Muscle layer of duodenum (tissue), 2 donors: ENCODE measurements around the gene ST6GALNAC3.

Experiments
- H3K27ac ChIP-seq: one replicate; pipeline ENCODE4 v1.7.0; 2013; ENCODE audit warnings: mild to moderate bottlenecking, low read length
- H3K27me3 ChIP-seq: one replicate; pipeline ENCODE4 v1.7.0; 2013; ENCODE audit warnings: low read depth, mild to moderate bottlenecking, control low read depth, low read length
- H3K36me3 ChIP-seq, 2 donors: one replicate each; pipeline ENCODE4 v1.7.0; 2013; ENCODE audit warnings: low read length in 2 of 2, control low read depth in 1 of 2, mild to moderate bottlenecking in 1 of 2; ENCODE audit not compliant: insufficient read depth in 2 of 2, control insufficient read depth in 1 of 2
- H3K4me1 ChIP-seq, 2 donors: one replicate each; pipeline ENCODE4 v1.7.0; 2013; ENCODE audit warnings: low read length in 2 of 2, mild to moderate bottlenecking in 2 of 2, control low read depth in 1 of 2, moderate library complexity in 1 of 2; ENCODE audit not compliant: insufficient read depth in 2 of 2, control insufficient read depth in 1 of 2
- H3K4me3 ChIP-seq, 2 donors: one replicate each; pipeline ENCODE4 v1.7.0; 2013; ENCODE audit warnings: low read length in 2 of 2, low read depth in 1 of 2, mild to moderate bottlenecking in 1 of 2
- H3K9me3 ChIP-seq, 2 donors: one replicate each; pipeline ENCODE4 v1.7.0; 2013; ENCODE audit warnings: low read length in 2 of 2, control low read depth in 1 of 2, mild to moderate bottlenecking in 1 of 2; ENCODE audit not compliant: control insufficient read depth in 1 of 2
- donor health status: healthy.

The ST6GALNAC3 gene

GRCh38 chr1:76666499-76666898 is 592.0 kb downstream of the ST6GALNAC3 start:
- no peak overlapping the region for H3K27ac ChIP-seq
- H3K27me3 ChIP-seq, result no peaks in the 10 kb centered on the region
- no peak overlapping the region for H3K4me3 ChIP-seq
- H3K36me3 ChIP-seq, result no peaks in the 10 kb centered on the region
- no peaks in the 10 kb centered on the region for H3K4me1 ChIP-seq
- H3K9me3 ChIP-seq, result no peaks in the 10 kb centered on the region

GRCh38 chr1:76668046-76668445 is 593.5 kb downstream of the ST6GALNAC3 start:
- Histone ChIP-seq H3K36me3 (no peaks in the 10 kb centered on the region), H3K27ac (no peak overlapping the region), H3K27me3 (no peaks in the 10 kb centered on the region), H3K4me1 (no peaks in the 10 kb centered on the region), H3K9me3 (no peaks in the 10 kb centered on the region), H3K4me3 (no peak overlapping the region)

DNA sequence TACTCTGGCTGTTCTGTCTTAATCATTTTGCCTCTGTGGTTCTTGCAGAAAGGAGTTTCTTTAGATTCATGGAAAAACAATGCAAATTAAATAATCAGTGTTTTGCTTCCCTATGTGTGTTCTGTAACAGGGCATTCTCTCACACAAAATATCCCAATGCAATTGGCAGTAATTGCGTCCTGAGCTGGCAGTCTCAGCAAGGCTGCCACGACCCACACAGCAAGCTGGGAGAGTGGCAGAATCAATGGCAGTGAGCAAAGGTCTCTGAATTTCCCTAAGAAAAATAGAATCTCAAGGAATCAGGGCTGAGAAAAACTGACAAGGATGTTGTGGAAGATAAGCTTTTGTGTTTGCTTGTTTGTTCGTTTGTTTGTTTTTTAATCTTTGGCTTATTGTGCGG is 594.6 kb downstream of the ST6GALNAC3 start:
- Histone ChIP-seq H3K4me3 (no peak overlapping the region), H3K27ac (no peak overlapping the region), H3K36me3 (no peaks in the 10 kb centered on the region), H3K9me3 (no peaks in the 10 kb centered on the region), H3K27me3 (no peaks in the 10 kb centered on the region), H3K4me1 (no peaks in the 10 kb centered on the region)

DNA sequence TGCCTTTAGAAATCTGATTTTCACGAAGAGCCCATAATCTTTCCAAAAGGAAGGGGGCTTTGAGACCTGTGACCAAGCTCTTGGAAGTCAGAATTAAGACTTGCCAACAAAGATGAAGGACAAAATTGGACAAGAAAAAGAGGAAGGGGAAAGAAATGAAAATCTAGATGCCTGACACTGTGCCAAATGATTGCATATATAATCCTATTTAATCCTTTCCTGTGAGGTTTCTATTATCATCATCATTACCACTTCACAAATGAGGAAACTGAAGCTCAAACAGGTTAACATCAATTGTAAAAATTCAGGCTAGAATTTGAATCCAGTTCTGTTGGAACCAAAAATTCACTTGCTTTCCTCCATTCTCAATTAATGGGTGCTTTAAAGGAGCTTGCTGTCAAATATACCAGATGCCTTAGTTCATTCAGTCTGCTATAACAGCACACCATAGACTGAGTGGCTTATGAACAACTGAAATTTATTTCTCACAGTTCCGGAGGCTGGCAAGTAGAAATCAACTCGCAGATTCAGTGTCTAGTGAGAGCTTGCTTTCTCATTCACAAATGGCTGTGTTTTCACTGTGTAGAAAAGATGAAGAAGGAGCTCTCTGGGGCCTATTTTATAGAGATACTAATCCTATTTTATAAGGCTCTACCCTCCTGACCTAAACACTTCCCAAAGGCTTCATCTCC is 595.2 kb downstream of the ST6GALNAC3 start:
- Histone ChIP-seq H3K27ac (no peak overlapping the region), H3K4me3 (no peak overlapping the region), H3K36me3 (no peaks in the 10 kb centered on the region), H3K4me1 (no peaks in the 10 kb centered on the region), H3K9me3 (no peaks in the 10 kb centered on the region), H3K27me3 (no peaks in the 10 kb centered on the region)

GRCh38 chr1:76674689-76675210 is 600.2 kb downstream of the ST6GALNAC3 start:
- no peaks in the 10 kb centered on the region for H3K36me3 ChIP-seq
- no peaks in the 10 kb centered on the region for H3K27me3 ChIP-seq
- H3K4me1 ChIP-seq, result no peaks in the 10 kb centered on the region
- no peak overlapping the region for H3K4me3 ChIP-seq
- H3K9me3 ChIP-seq, result no peaks in the 10 kb centered on the region
- H3K27ac ChIP-seq, result no peak overlapping the region

- H3K9me3 ChIP-seq, result no peaks in the 10 kb centered on the region
- H3K4me1 ChIP-seq, result no peaks in the 10 kb centered on the region
Measured at GRCh38 chr1:76677416-76678405, 603.2 kb downstream of the ST6GALNAC3 start.

GRCh38 chr1:76679534-76680152 is 605.1 kb downstream of the ST6GALNAC3 start:
- no peak overlapping the region for H3K27ac ChIP-seq
- no peaks in the 10 kb centered on the region for H3K9me3 ChIP-seq

More at GRCh38 chr1:76677416-76678405, 603.2 kb downstream of the ST6GALNAC3 start:
- Histone ChIP-seq H3K27me3 (no peaks in the 10 kb centered on the region), H3K27ac (no peak overlapping the region), H3K4me3 (no peak overlapping the region), H3K36me3 (no peaks in the 10 kb centered on the region)

GRCh38 chr1:76680651-76681050 is 606.1 kb downstream of the ST6GALNAC3 start:
- no peaks in the 10 kb centered on the region for H3K36me3 ChIP-seq
- H3K27me3 ChIP-seq, result no peaks in the 10 kb centered on the region
- H3K4me1 ChIP-seq, result no peaks in the 10 kb centered on the region
- no peak overlapping the region for H3K27ac ChIP-seq
- H3K4me3 ChIP-seq, result no peak overlapping the region
- H3K9me3 ChIP-seq, result no peaks in the 10 kb centered on the region

More at GRCh38 chr1:76679534-76680152, 605.1 kb downstream of the ST6GALNAC3 start:
- no peaks in the 10 kb centered on the region for H3K4me1 ChIP-seq
- H3K27me3 ChIP-seq, result no peaks in the 10 kb centered on the region
- H3K4me3 ChIP-seq, result no peak overlapping the region
- no peaks in the 10 kb centered on the region for H3K36me3 ChIP-seq

GRCh38 chr1:76682138-76682537 is 607.6 kb downstream of the ST6GALNAC3 start:
- H3K27me3 ChIP-seq, result no peaks in the 10 kb centered on the region
- H3K27ac ChIP-seq, result no peak overlapping the region
- no peaks in the 10 kb centered on the region for H3K9me3 ChIP-seq
- no peak overlapping the region for H3K4me3 ChIP-seq
- H3K36me3 ChIP-seq, result no peaks in the 10 kb centered on the region
- H3K4me1 ChIP-seq, result no peaks in the 10 kb centered on the region
